OCI-LY7 (cell line): Measurements from ENCODE around the gene KCNJ8.

Source experiments
- EZH2phosphoT487 ChIP-seq: fragments of 200-600 bp; sonication (generic); IDR thresholded peaks from 2 replicates; pipeline ENCODE4 v1.6.1; 2018; ENCODE audit warnings: low read depth, borderline replicate concordance, mild to moderate bottlenecking, mixed run types, antibody characterized with exemption, low read length, moderate library complexity, mixed read lengths
- TF ChIP-seq, protein P1 (sequence below): fragments of 200-600 bp; sonication (generic); conservative IDR thresholded peaks from 2 replicates; pipeline ENCODE4 v1.5.1; 2014; ENCODE audit warnings: mild to moderate bottlenecking, antibody characterized with exemption, low read length, moderate library complexity, mixed read lengths

DNA sequence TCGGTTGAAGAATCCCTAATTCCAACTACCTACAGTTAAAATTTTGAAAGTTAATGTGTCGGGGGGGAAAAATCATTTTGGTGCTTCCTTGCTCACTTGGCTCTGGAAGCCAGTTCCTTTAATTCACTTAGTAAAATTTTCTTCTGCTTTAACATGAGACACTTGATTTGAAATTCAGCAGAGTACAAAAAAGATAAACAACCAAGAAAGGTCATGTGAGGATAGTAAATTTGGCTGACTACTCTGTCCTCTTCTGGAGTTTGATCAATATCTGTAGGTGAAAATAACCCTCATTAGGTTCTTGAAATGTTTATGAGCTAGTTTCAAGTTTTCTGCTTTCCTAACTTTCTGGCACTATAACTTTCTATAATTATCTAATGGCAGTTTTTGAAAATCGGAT is 43.4 kb downstream of the KCNJ8 start:
- TF ChIP-seq, protein P1, sequence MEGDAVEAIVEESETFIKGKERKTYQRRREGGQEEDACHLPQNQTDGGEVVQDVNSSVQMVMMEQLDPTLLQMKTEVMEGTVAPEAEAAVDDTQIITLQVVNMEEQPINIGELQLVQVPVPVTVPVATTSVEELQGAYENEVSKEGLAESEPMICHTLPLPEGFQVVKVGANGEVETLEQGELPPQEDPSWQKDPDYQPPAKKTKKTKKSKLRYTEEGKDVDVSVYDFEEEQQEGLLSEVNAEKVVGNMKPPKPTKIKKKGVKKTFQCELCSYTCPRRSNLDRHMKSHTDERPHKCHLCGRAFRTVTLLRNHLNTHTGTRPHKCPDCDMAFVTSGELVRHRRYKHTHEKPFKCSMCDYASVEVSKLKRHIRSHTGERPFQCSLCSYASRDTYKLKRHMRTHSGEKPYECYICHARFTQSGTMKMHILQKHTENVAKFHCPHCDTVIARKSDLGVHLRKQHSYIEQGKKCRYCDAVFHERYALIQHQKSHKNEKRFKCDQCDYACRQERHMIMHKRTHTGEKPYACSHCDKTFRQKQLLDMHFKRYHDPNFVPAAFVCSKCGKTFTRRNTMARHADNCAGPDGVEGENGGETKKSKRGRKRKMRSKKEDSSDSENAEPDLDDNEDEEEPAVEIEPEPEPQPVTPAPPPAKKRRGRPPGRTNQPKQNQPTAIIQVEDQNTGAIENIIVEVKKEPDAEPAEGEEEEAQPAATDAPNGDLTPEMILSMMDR: no peak
- TF ChIP-seq EZH2phosphoT487: no peak
